MM.1S (cell line): ENCODE measurements around the gene KCNG2.

ENCODE experiments used
- DNase-seq: peaks from one replicate; pipeline ENCODE4 v3.0.0-alpha.2; 2015
- H2AFZ ChIP-seq: fragments of 300-600 bp; sonication (generic); 2 replicates; pipeline ENCODE4 v1.6.0; 2016; ENCODE audit warnings: antibody characterized with exemption, low read length
- H3F3A ChIP-seq: fragments of 300-600 bp; sonication (generic); 2 replicates; pipeline ENCODE4 v1.6.1; 2016; ENCODE audit warnings: mild to moderate bottlenecking, antibody characterized with exemption, low read length, moderate library complexity, mixed read lengths; ENCODE audit not compliant: insufficient read depth
- H3K27ac ChIP-seq: fragments of 300-600 bp; sonication (generic); 2 replicates; pipeline ENCODE4 v1.5.1; 2016; ENCODE audit warnings: mild to moderate bottlenecking, low read length
- H3K27me3 ChIP-seq: fragments of 300-600 bp; sonication (generic); replicated peaks from 2 replicates; pipeline ENCODE4 v1.6.0; 2016; ENCODE audit warnings: low read length; ENCODE audit not compliant: insufficient read depth
- H3K36me3 ChIP-seq: fragments of 300-600 bp; sonication (generic); replicated peaks from 2 replicates; pipeline ENCODE4 v1.6.1; 2016; ENCODE audit warnings: mild to moderate bottlenecking, low read length, mixed read lengths; ENCODE audit not compliant: insufficient read depth
- H3K4me1 ChIP-seq: fragments of 300-600 bp; sonication (generic); 2 replicates; pipeline ENCODE4 v1.6.1; 2016; ENCODE audit warnings: low read length, mixed read lengths
- H3K4me2 ChIP-seq: fragments of 300-600 bp; sonication (generic); 2 replicates; pipeline ENCODE4 v1.6.0; 2016; ENCODE audit warnings: low read depth, low read length
- H3K4me3 ChIP-seq: fragments of 300-600 bp; sonication (generic); 2 replicates; pipeline ENCODE4 v1.5.1; 2016; ENCODE audit warnings: low read length, mixed read lengths
- H3K79me2 ChIP-seq: fragments of 300-600 bp; sonication (generic); 2 replicates; pipeline ENCODE4 v1.6.1; 2016; ENCODE audit warnings: mixed run types, low read length, mixed read lengths
- H3K9ac ChIP-seq: fragments of 300-600 bp; sonication (generic); 2 replicates; pipeline ENCODE4 v1.6.1; 2016; ENCODE audit warnings: low read length, mixed read lengths
- H3K9me2 ChIP-seq: fragments of 300-600 bp; sonication (generic); replicated peaks from 2 replicates; pipeline ENCODE4 v1.6.1; 2016; ENCODE audit warnings: mild to moderate bottlenecking, low read length, mixed read lengths; ENCODE audit not compliant: insufficient read depth
- H3K9me3 ChIP-seq: fragments of 300-600 bp; sonication (generic); replicated peaks from 2 replicates; pipeline ENCODE4 v1.6.1; 2016; ENCODE audit warnings: mild to moderate bottlenecking, low read length, mixed read lengths; ENCODE audit not compliant: insufficient read depth
- H4K20me1 ChIP-seq: fragments of 300-600 bp; sonication (generic); 2 replicates; pipeline ENCODE4 v1.6.1; 2016; ENCODE audit warnings: mild to moderate bottlenecking, low read length, moderate library complexity, mixed read lengths; ENCODE audit not compliant: insufficient read depth
- CTCF ChIP-seq: fragments of 300-600 bp; sonication (generic); IDR thresholded peaks from 2 replicates; pipeline ENCODE4 v1.5.1; 2016; ENCODE audit warnings: antibody characterized with exemption, low read length, mixed read lengths
- EZH2 ChIP-seq: fragments of 300-600 bp; sonication (generic); optimal IDR thresholded peaks from 2 replicates; pipeline ENCODE3; 2017; ENCODE audit warnings: low read depth, mild to moderate bottlenecking, antibody characterized with exemption, low read length, mixed read lengths
- EZH2phosphoT487 ChIP-seq: fragments of 300-600 bp; sonication (generic); IDR thresholded peaks from 2 replicates; pipeline ENCODE4 v1.6.1; 2018; ENCODE audit warnings: antibody characterized with exemption, low read length

KCNG2 gene

GRCh38 chr18:79948719-79949411 is 151.1 kb downstream of the KCNG2 start:
- Histone ChIP-seq H3K27me3 (no peaks in the 10 kb centered on the region), H3K4me2 (no peak overlapping the region), H3F3A (no peaks in the 10 kb centered on the region), H3K9ac (no peak overlapping the region), H3K79me2 (peaks cover 17% of the 10 kb centered on the region; the same call in 1 of the 2 replicates), H3K9me2 (no peaks in the 10 kb centered on the region), H3K4me3 (no peak overlapping the region), H3K4me1 (no peaks in the 10 kb centered on the region), H3K27ac (no peak overlapping the region), H4K20me1 (no peaks in the 10 kb centered on the region), H3K36me3 (no peaks in the 10 kb centered on the region), H3K9me3 (no peaks in the 10 kb centered on the region), H2AFZ (no peak overlapping the region)
- no peak for TF ChIP-seq EZH2phosphoT487
- TF ChIP-seq CTCF, result no peak
- TF ChIP-seq EZH2, result no peak
- no peak for DNase-seq
